IPS DF 4.7 (cell line): ENCODE measurements around the gene PNMA8A.
"Not testable (repeated sequence)": the region's sequence is repeated elsewhere in the genome, so short reads cannot be mapped to it uniquely, and the experiment has no call there.

Experiments used
- DNase-seq: peaks from one replicate; pipeline ENCODE4 v3.0.0-alpha.2; 2013; ENCODE audit warnings: low spot score; ENCODE audit errors: extremely low read depth

The PNMA8A gene

GRCh38 chr19:46471116-46471733 is at the start of gene PNMA8A:
PNMA8A (minus strand) TSS chr19:46471563; CDS start chr19:46471035, 528 bp downstream.
- no peak for DNase-seq

GRCh38 chr19:46520616-46521015 is 49.3 kb upstream of the PNMA8A start:
- DNase-seq = no peak

- DNase-seq = no peak
Observed at GRCh38 chr19:46517471-46517870, 46.1 kb upstream of the PNMA8A start.

GRCh38 chr19:46515879-46516350 is 44.6 kb upstream of the PNMA8A start:
- no peak for DNase-seq

GRCh38 chr19:46515290-46515609 is 43.9 kb upstream of the PNMA8A start:
- DNase-seq = no peak

- no peak for DNase-seq
Observed at GRCh38 chr19:46514589-46515289, 43.4 kb upstream of the PNMA8A start.

GRCh38 chr19:46513461-46514236 is 42.3 kb upstream of the PNMA8A start:
- no peak for DNase-seq

- no peak for DNase-seq
Observed at GRCh38 chr19:46511237-46511636, 39.9 kb upstream of the PNMA8A start.

- no peak for DNase-seq
Observed at GRCh38 chr19:46508206-46508605, 36.8 kb upstream of the PNMA8A start.

- DNase-seq = no peak
Observed at GRCh38 chr19:46503848-46504453, 32.6 kb upstream of the PNMA8A start.

GRCh38 chr19:46502891-46503290 is 31.5 kb upstream of the PNMA8A start:
- DNase-seq = no peak

GRCh38 chr19:46499692-46500091 is 28.3 kb upstream of the PNMA8A start:
- DNase-seq = no peak

GRCh38 chr19:46497773-46498172 is 26.4 kb upstream of the PNMA8A start:
- DNase-seq = no peak

- not testable (repeated sequence) for DNase-seq
Observed at GRCh38 chr19:46496886-46497285, 25.5 kb upstream of the PNMA8A start.

GRCh38 chr19:46496304-46496703 is 24.9 kb upstream of the PNMA8A start:
- no peak for DNase-seq

- no peak for DNase-seq
Observed at GRCh38 chr19:46495786-46496099, 24.4 kb upstream of the PNMA8A start, which contains the start of gene PNMA8B. PNMA8B (minus strand) TSS chr19:46495867; CDS start chr19:46495465, 402 bp downstream.

- no peak for DNase-seq
Observed at GRCh38 chr19:46494941-46495785, 23.8 kb upstream of the PNMA8A start.

- no peak for DNase-seq
Observed at GRCh38 chr19:46494146-46494940, 23.0 kb upstream of the PNMA8A start.

GRCh38 chr19:46493236-46494145 is 22.1 kb upstream of the PNMA8A start:
- DNase-seq = no peak
